ENCODE data around the gene FMNL2. TPM values are rescaled to one million over a fixed set of nuclear protein-coding genes. Genes with fewer than 3 reads are reported as not detected.

Gene FMNL2
- total RNA-seq, 1 experiment from 2014 or later = 29.0 TPM

GRCh38 chr2:152620985-152621384 is 286.0 kb downstream of the FMNL2 start:
- Histone ChIP-seq H3K9me3 (ENCODE audit: insufficient read depth, low read depth) (no peaks in the 10 kb centered on the region), H3K4me1 (replicated peaks; ENCODE audit: insufficient read depth) (no peaks in the 10 kb centered on the region), H3K36me3 (ENCODE audit: low read depth) (peaks cover 8% of the 10 kb centered on the region; the same call in 1 of the 2 replicates), H4K20me1 (ENCODE audit: insufficient read depth) (no peaks in the 10 kb centered on the region), H3K79me2 (ENCODE audit: low read depth) (no peaks in the 10 kb centered on the region), H3K4me3 (no peak overlapping the region), H3F3A (ENCODE audit: insufficient read depth, low read depth) (no peaks in the 10 kb centered on the region; the same call in 1 of the 2 replicates), H3K27ac (no peak overlapping the region), H2AFZ (no peak overlapping the region), H3K9me2 (ENCODE audit: insufficient read depth) (no peaks in the 10 kb centered on the region), H3K4me2 (no peak overlapping the region), H3K27me3 (ENCODE audit: insufficient read depth, low read depth) (no peaks in the 10 kb centered on the region)
- intact Hi-C loops (cut with micrococcal nuclease; ENCODE audit: unreplicated experiment) = no loop called here
- DNase-seq = no peak
- POLR2A ChIA-PET (ENCODE audit: unreplicated experiment) = no interaction called here
- BruUV-seq (replicated peaks) = no TSS peak
- TF ChIP-seq EZH2 (IDR thresholded peaks at IDR 0.05; ENCODE audit: low read depth) (no peak), CTCF (conservative IDR thresholded peaks at IDR 0.05) (no peak)
- CTCF ChIA-PET = no interaction called here

GRCh38 chr2:152622219-152622618 is 287.2 kb downstream of the FMNL2 start:
- no peak for TF ChIP-seq CTCF (conservative IDR thresholded peaks at IDR 0.05)
- TF ChIP-seq EZH2 (IDR thresholded peaks at IDR 0.05; ENCODE audit: low read depth) = no peak
- H3K9me3 ChIP-seq (ENCODE audit: insufficient read depth, low read depth) = no peaks in the 10 kb centered on the region
- CTCF ChIA-PET = no interaction called here
- no peaks in the 10 kb centered on the region for H4K20me1 ChIP-seq (ENCODE audit: insufficient read depth)
- H3K79me2 ChIP-seq (ENCODE audit: low read depth) = no peaks in the 10 kb centered on the region
- no peaks in the 10 kb centered on the region for H3K4me1 ChIP-seq (replicated peaks; ENCODE audit: insufficient read depth)
- no peaks in the 10 kb centered on the region; the same call in 1 of the 2 replicates for H3F3A ChIP-seq (ENCODE audit: insufficient read depth, low read depth)
- no peak overlapping the region for H3K4me2 ChIP-seq
- intact Hi-C loops (cut with micrococcal nuclease; ENCODE audit: unreplicated experiment) = no loop called here
- H3K27ac ChIP-seq = no peak overlapping the region
- no peak for DNase-seq
- H3K9me2 ChIP-seq (ENCODE audit: insufficient read depth) = no peaks in the 10 kb centered on the region
- no peaks in the 10 kb centered on the region for H3K27me3 ChIP-seq (ENCODE audit: insufficient read depth, low read depth)
- no TSS peak for BruUV-seq (replicated peaks)
- POLR2A ChIA-PET (ENCODE audit: unreplicated experiment) = no interaction called here
- H3K36me3 ChIP-seq (ENCODE audit: low read depth) = peaks cover 8% of the 10 kb centered on the region; the same call in 1 of the 2 replicates
- no peak overlapping the region for H3K4me3 ChIP-seq
- H2AFZ ChIP-seq = no peak overlapping the region

- Histone ChIP-seq H3K27me3 (ENCODE audit: insufficient read depth, low read depth) (no peaks in the 10 kb centered on the region), H3F3A (ENCODE audit: insufficient read depth, low read depth) (no peaks in the 10 kb centered on the region; the same call in 1 of the 2 replicates), H3K4me1 (replicated peaks; ENCODE audit: insufficient read depth) (no peaks in the 10 kb centered on the region), H4K20me1 (ENCODE audit: insufficient read depth) (no peaks in the 10 kb centered on the region), H3K9me3 (ENCODE audit: insufficient read depth, low read depth) (no peaks in the 10 kb centered on the region), H2AFZ (no peak overlapping the region), H3K27ac (no peak overlapping the region), H3K79me2 (ENCODE audit: low read depth) (no peaks in the 10 kb centered on the region), H3K4me3 (no peak overlapping the region), H3K36me3 (ENCODE audit: low read depth) (peaks cover 9% of the 10 kb centered on the region; the same call in 1 of the 2 replicates), H3K4me2 (no peak overlapping the region), H3K9me2 (ENCODE audit: insufficient read depth) (no peaks in the 10 kb centered on the region)
- no peak for DNase-seq
- BruUV-seq (replicated peaks) = no TSS peak
- intact Hi-C loops (cut with micrococcal nuclease; ENCODE audit: unreplicated experiment) = no loop called here
- POLR2A ChIA-PET (ENCODE audit: unreplicated experiment) = no interaction called here
- CTCF ChIA-PET = no interaction called here
- TF ChIP-seq EZH2 (IDR thresholded peaks at IDR 0.05; ENCODE audit: low read depth) = no peak
- TF ChIP-seq CTCF (conservative IDR thresholded peaks at IDR 0.05) = no peak
Measured at GRCh38 chr2:152623076-152623740, 288.2 kb downstream of the FMNL2 start.

Measured in PC-9 (cell line).